Liver (tissue), 9 donors: ENCODE data around the gene PCDH10. TPM values are rescaled to one million over a fixed set of nuclear protein-coding genes. Genes with fewer than 3 reads are reported as not detected.
A peak's percentile ranks its signal among the peaks of the same experiment; 100 is the strongest.

Experiments
- DNase-seq: peaks from one replicate; pipeline ENCODE4 v3.0.0-alpha.2; 2017; ENCODE audit warnings: low spot score
- H3K27ac ChIP-seq, 2 donors: one replicate each; pipeline ENCODE4 v1.7.0; 2013; ENCODE audit warnings: inconsistent platforms in 2 of 2, low read length in 2 of 2, control low read depth in 1 of 2, low read depth in 1 of 2, mild to moderate bottlenecking in 1 of 2
- H3K27me3 ChIP-seq, 4 donors: one replicate each; pipeline versions ENCODE4 v1.6.1 to v1.7.0; 2013; ENCODE audit warnings: low read length in 3 of 4, inconsistent platforms in 1 of 4, mild to moderate bottlenecking in 1 of 4, moderate library complexity in 1 of 4; ENCODE audit not compliant: control insufficient read depth in 4 of 4, insufficient read depth in 4 of 4
- H3K36me3 ChIP-seq, 4 donors: one replicate each; pipeline versions ENCODE4 v1.6.1 to v1.7.0; 2013; ENCODE audit warnings: low read length in 3 of 4, mild to moderate bottlenecking in 3 of 4, low read depth in 1 of 4, moderate library complexity in 1 of 4; ENCODE audit not compliant: control insufficient read depth in 4 of 4, insufficient read depth in 3 of 4
- H3K4me1 ChIP-seq, 4 donors: one replicate each; pipeline versions ENCODE4 v1.6.1 to v1.7.0; 2013; ENCODE audit warnings: low read length in 3 of 4, mild to moderate bottlenecking in 3 of 4, moderate library complexity in 1 of 4; ENCODE audit not compliant: control insufficient read depth in 4 of 4, insufficient read depth in 4 of 4
- H3K4me3 ChIP-seq, 3 donors: one replicate each; pipeline versions ENCODE4 v1.6.1 to v1.7.0; 2013; ENCODE audit warnings: low read length in 3 of 3, control low read depth in 1 of 3, low read depth in 1 of 3, mild to moderate bottlenecking in 1 of 3
- H3K9ac ChIP-seq, 2 donors: one replicate each; pipeline ENCODE4 v1.7.0; 2013; ENCODE audit warnings: low read length in 2 of 2, mild to moderate bottlenecking in 2 of 2, moderate library complexity in 2 of 2, control low read depth in 1 of 2, low read depth in 1 of 2
- H3K9me3 ChIP-seq, 4 donors: one replicate each; pipeline versions ENCODE4 v1.6.1 to v1.7.0; 2013; ENCODE audit warnings: low read length in 3 of 4; ENCODE audit not compliant: control insufficient read depth in 4 of 4
- ATF3 ChIP-seq: IDR thresholded peaks from 2 replicates; pipeline ENCODE4 v1.6.1; 2016; ENCODE audit warnings: antibody characterized with exemption
- CTCF ChIP-seq: fragments of 150-350 bp; IDR thresholded peaks from 2 replicates; pipeline ENCODE4 v1.5.1; 2017; ENCODE audit warnings: improper control_type of control experiment, low read depth, low read length; ENCODE audit not compliant: missing input control
- EGR1 ChIP-seq, 2 donors: IDR thresholded peaks; 2 replicates each; pipeline ENCODE4 v1.6.1; 2016 to 2018; ENCODE audit warnings: antibody characterized with exemption in 2 of 2, low read depth in 2 of 2
- FOXA1 ChIP-seq: IDR thresholded peaks from 2 replicates; pipeline ENCODE4 v1.6.1; 2016; ENCODE audit warnings: antibody characterized with exemption
- FOXA2 ChIP-seq: IDR thresholded peaks from 2 replicates; pipeline ENCODE4 v1.6.1; 2016; ENCODE audit warnings: antibody characterized with exemption
- GABPA ChIP-seq, 2 donors: IDR thresholded peaks in 1 of 2; conservative IDR thresholded peaks in 1 of 2; 2 replicates each; pipeline ENCODE4 v1.6.1; 2016; ENCODE audit warnings: antibody characterized with exemption in 2 of 2, mild to moderate bottlenecking in 1 of 2, moderate library complexity in 1 of 2
- HNF4G ChIP-seq: IDR thresholded peaks from 2 replicates; pipeline ENCODE4 v1.6.1; 2016; ENCODE audit warnings: antibody characterized with exemption
- JUND ChIP-seq, 2 donors: IDR thresholded peaks; 2 replicates each; pipeline ENCODE4 v1.6.1; 2016; ENCODE audit warnings: antibody characterized with exemption in 2 of 2
- NR2F2 ChIP-seq: IDR thresholded peaks from 2 replicates; pipeline ENCODE4 v1.6.1; 2016; ENCODE audit warnings: antibody characterized with exemption
- RAD21 ChIP-seq, 2 donors: IDR thresholded peaks; 2 replicates each; pipeline ENCODE4 v1.6.1; 2016; ENCODE audit warnings: antibody characterized with exemption in 2 of 2, mild to moderate bottlenecking in 2 of 2
- REST ChIP-seq: IDR thresholded peaks from 2 replicates; pipeline ENCODE4 v1.6.1; 2016; ENCODE audit warnings: antibody characterized with exemption, mild to moderate bottlenecking
- TAF1 ChIP-seq: conservative IDR thresholded peaks from 2 replicates; pipeline ENCODE4 v1.6.1; 2016; ENCODE audit warnings: antibody characterized with exemption, mild to moderate bottlenecking
- YY1 ChIP-seq: IDR thresholded peaks from 2 replicates; pipeline ENCODE4 v1.6.1; 2016; ENCODE audit warnings: antibody characterized with exemption, mild to moderate bottlenecking
- WGBS: extraction: QIAGEN DNeasy Blood & Tissue Kit; methylation state at CpG from one replicate; pipeline ENCODE4 v1.1.7; 2013; 5-methylcytosine and 5-hydroxymethylcytosine counted together
- polyA plus RNA-seq, 2 donors: library from polyadenylated mRNA; stranded (reverse) in 1 of 2; unstranded in 1 of 2; fragments of 200-250 nt in 1 of 2; fragments of >200 nt in 1 of 2; fragmentation: Nextera tagmentation in 1 of 2; extraction: Ambion mirVana in 1 of 2; gene quantifications; one replicate each; pipeline versions ENCODE4 v1.2.1 to v1.2.3, GENCODE V29; 2013 to 2015
- total RNA-seq, 2 donors: library from RNA; depleted of rRNA; stranded (reverse); fragments of >200 nt; gene quantifications; one replicate each; pipeline ENCODE4 v1.2.3, GENCODE V29; 2014
- TF ChIP-seq, protein P1 (sequence below): IDR thresholded peaks from 2 replicates; pipeline ENCODE4 v1.6.1; 2016; ENCODE audit warnings: antibody characterized with exemption
- TF ChIP-seq, protein P2 (sequence below): IDR thresholded peaks from 2 replicates; pipeline ENCODE4 v1.6.1; 2016; ENCODE audit warnings: antibody characterized with exemption
- donor health status: healthy.
- donor health status: healthy.
- donor health status: healthy.
- donor health status: healthy.
- donor health status: healthy.

PCDH10 gene
- total and polyA plus RNA-seq, 4 donors: under 0.01 to 0.09 (median 0.05) TPM; not detected in 1

DNA sequence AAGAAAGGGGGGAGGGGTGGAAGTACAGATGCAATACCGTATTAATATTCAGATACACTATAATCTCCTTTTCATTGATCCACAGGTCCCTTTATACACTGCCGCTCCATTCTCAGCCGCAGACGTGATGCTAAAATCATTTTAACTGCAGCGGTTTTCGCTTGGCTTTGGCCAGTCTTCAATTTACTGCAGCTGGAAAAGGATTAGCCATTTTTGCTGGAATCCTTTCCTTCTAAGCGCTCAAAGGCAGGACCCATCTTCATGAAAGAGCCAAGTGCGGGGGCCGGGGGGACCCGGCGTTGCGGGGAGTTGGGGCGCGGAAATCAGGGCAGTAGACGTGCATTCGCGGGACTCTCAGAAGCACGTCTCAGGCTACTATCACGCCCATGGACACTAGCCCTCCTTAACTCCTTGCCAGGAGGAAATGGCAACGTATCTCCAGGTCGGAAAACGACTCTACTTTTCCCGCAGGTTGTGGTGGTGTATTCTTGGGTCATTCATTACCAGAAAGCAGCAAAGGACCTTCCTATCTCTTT, 1.7 kb upstream of the PCDH10 start:
- TF ChIP-seq JUND (IDR thresholded peaks at IDR 0.05): no peak
- no peak for TF ChIP-seq NR2F2
- no peak for TF ChIP-seq FOXA2
- TF ChIP-seq, protein P1, sequence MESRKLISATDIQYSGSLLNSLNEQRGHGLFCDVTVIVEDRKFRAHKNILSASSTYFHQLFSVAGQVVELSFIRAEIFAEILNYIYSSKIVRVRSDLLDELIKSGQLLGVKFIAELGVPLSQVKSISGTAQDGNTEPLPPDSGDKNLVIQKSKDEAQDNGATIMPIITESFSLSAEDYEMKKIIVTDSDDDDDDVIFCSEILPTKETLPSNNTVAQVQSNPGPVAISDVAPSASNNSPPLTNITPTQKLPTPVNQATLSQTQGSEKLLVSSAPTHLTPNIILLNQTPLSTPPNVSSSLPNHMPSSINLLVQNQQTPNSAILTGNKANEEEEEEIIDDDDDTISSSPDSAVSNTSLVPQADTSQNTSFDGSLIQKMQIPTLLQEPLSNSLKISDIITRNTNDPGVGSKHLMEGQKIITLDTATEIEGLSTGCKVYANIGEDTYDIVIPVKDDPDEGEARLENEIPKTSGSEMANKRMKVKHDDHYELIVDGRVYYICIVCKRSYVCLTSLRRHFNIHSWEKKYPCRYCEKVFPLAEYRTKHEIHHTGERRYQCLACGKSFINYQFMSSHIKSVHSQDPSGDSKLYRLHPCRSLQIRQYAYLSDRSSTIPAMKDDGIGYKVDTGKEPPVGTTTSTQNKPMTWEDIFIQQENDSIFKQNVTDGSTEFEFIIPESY: no peak
- no peak for TF ChIP-seq TAF1
- no peak for TF ChIP-seq HNF4G
- no peak for TF ChIP-seq RAD21 (IDR thresholded peaks at IDR 0.05)
- TF ChIP-seq, protein P2, sequence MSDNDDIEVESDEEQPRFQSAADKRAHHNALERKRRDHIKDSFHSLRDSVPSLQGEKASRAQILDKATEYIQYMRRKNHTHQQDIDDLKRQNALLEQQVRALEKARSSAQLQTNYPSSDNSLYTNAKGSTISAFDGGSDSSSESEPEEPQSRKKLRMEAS: no peak
- no peak for TF ChIP-seq REST
- no peak for TF ChIP-seq FOXA1
- no peak for TF ChIP-seq CTCF
- no peak for TF ChIP-seq EGR1 (IDR thresholded peaks at IDR 0.05; ENCODE audit: low read depth in 2 of 2)
- no peak for TF ChIP-seq GABPA (IDR thresholded peaks at IDR 0.05 in 1 of 2, conservative IDR thresholded peaks at IDR 0.05 in 1 of 2)
- TF ChIP-seq ATF3: no peak
- TF ChIP-seq YY1: no peak
- H3K9me3 ChIP-seq: no peaks in the 10 kb centered on the region
- no peak overlapping the region for H3K27ac ChIP-seq
- no peaks in the 10 kb centered on the region for H3K36me3 ChIP-seq
- WGBS: 4% methylated on average over 23 of the region's 23 CpGs
- no peak for DNase-seq
- no peak overlapping the region for H3K9ac ChIP-seq
- peaks cover 9 to 58% (median 33%) of the 10 kb centered on the region in 4 donors for H3K4me1 ChIP-seq
- peak overlapping the region in 1 of 3 donors; percentile 22 for H3K4me3 ChIP-seq
- H3K27me3 ChIP-seq: peaks cover 2 to 15% (median 9%) of the 10 kb centered on the region in 4 donors
